Muscle layer of duodenum (tissue), 2 donors: Measurements from ENCODE around the gene MYCBP2.
"Not testable (repeated sequence)": the region's sequence is repeated elsewhere in the genome, so short reads cannot be mapped to it uniquely, and the experiment has no call there.

ENCODE experiments used
- H3K27ac ChIP-seq: one replicate; pipeline ENCODE4 v1.7.0; 2013; ENCODE audit warnings: mild to moderate bottlenecking, low read length
- H3K27me3 ChIP-seq: one replicate; pipeline ENCODE4 v1.7.0; 2013; ENCODE audit warnings: low read depth, mild to moderate bottlenecking, control low read depth, low read length
- H3K36me3 ChIP-seq, 2 donors: one replicate each; pipeline ENCODE4 v1.7.0; 2013; ENCODE audit warnings: low read length in 2 of 2, control low read depth in 1 of 2, mild to moderate bottlenecking in 1 of 2; ENCODE audit not compliant: insufficient read depth in 2 of 2, control insufficient read depth in 1 of 2
- H3K4me1 ChIP-seq, 2 donors: one replicate each; pipeline ENCODE4 v1.7.0; 2013; ENCODE audit warnings: low read length in 2 of 2, mild to moderate bottlenecking in 2 of 2, control low read depth in 1 of 2, moderate library complexity in 1 of 2; ENCODE audit not compliant: insufficient read depth in 2 of 2, control insufficient read depth in 1 of 2
- H3K4me3 ChIP-seq, 2 donors: one replicate each; pipeline ENCODE4 v1.7.0; 2013; ENCODE audit warnings: low read length in 2 of 2, low read depth in 1 of 2, mild to moderate bottlenecking in 1 of 2
- H3K9me3 ChIP-seq, 2 donors: one replicate each; pipeline ENCODE4 v1.7.0; 2013; ENCODE audit warnings: low read length in 2 of 2, control low read depth in 1 of 2, mild to moderate bottlenecking in 1 of 2; ENCODE audit not compliant: control insufficient read depth in 1 of 2
- donor health status: healthy.

The MYCBP2 gene

GRCh38 chr13:77358001-77358400 is 31.1 kb upstream of the MYCBP2 start:
- Histone ChIP-seq H3K9me3 (no peaks in the 10 kb centered on the region), H3K4me1 (no peaks in the 10 kb centered on the region), H3K27me3 (no peaks in the 10 kb centered on the region), H3K27ac (no peak overlapping the region), H3K4me3 (no peak overlapping the region), H3K36me3 (no peaks in the 10 kb centered on the region)

DNA sequence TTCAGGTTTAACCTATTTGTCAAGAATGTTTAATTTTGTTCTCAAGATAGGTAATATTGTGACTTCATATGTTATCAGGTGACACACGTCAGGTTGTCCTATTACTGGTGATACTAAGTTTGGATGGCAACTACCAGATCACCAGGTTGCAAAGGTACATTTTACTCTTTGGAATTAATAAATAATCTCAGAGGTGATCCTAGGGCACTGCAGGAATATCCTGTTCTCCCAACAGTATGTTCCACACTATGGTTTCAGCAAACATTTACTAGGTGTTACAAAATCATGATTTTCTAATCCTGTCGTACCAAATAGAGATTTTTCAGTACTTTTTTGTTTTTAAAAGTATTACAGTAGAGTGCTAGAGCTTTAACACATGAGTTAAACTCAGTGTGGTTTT is 29.3 kb upstream of the MYCBP2 start:
- Histone ChIP-seq H3K9me3 (no peaks in the 10 kb centered on the region), H3K4me3 (no peak overlapping the region), H3K4me1 (no peaks in the 10 kb centered on the region), H3K36me3 (no peaks in the 10 kb centered on the region), H3K27me3 (no peaks in the 10 kb centered on the region), H3K27ac (no peak overlapping the region)

- H3K27ac ChIP-seq, result no peak overlapping the region
- H3K27me3 ChIP-seq, result no peaks in the 10 kb centered on the region
- no peaks in the 10 kb centered on the region for H3K36me3 ChIP-seq
- H3K4me3 ChIP-seq, result no peak overlapping the region
- no peaks in the 10 kb centered on the region for H3K4me1 ChIP-seq
- no peaks in the 10 kb centered on the region for H3K9me3 ChIP-seq
Measured at GRCh38 chr13:77353995-77354394, 27.1 kb upstream of the MYCBP2 start.

- H3K27me3 ChIP-seq, result no peaks in the 10 kb centered on the region
- no peaks in the 10 kb centered on the region for H3K4me1 ChIP-seq
- no peaks in the 10 kb centered on the region for H3K9me3 ChIP-seq
- no peak overlapping the region for H3K4me3 ChIP-seq
- H3K36me3 ChIP-seq, result no peaks in the 10 kb centered on the region
- H3K27ac ChIP-seq, result no peak overlapping the region
Measured at GRCh38 chr13:77351315-77351714, 24.4 kb upstream of the MYCBP2 start.

GRCh38 chr13:77350811-77351210 is 23.9 kb upstream of the MYCBP2 start:
- Histone ChIP-seq H3K4me1 (no peaks in the 10 kb centered on the region), H3K4me3 (no peak overlapping the region), H3K27ac (no peak overlapping the region), H3K27me3 (no peaks in the 10 kb centered on the region), H3K9me3 (no peaks in the 10 kb centered on the region), H3K36me3 (no peaks in the 10 kb centered on the region)

GRCh38 chr13:77349365-77349764 is 22.5 kb upstream of the MYCBP2 start:
- H3K4me3 ChIP-seq, result no peak overlapping the region
- H3K27me3 ChIP-seq, result no peaks in the 10 kb centered on the region
- H3K4me1 ChIP-seq, result no peaks in the 10 kb centered on the region
- H3K27ac ChIP-seq, result no peak overlapping the region
- no peaks in the 10 kb centered on the region for H3K36me3 ChIP-seq
- H3K9me3 ChIP-seq, result no peaks in the 10 kb centered on the region

DNA sequence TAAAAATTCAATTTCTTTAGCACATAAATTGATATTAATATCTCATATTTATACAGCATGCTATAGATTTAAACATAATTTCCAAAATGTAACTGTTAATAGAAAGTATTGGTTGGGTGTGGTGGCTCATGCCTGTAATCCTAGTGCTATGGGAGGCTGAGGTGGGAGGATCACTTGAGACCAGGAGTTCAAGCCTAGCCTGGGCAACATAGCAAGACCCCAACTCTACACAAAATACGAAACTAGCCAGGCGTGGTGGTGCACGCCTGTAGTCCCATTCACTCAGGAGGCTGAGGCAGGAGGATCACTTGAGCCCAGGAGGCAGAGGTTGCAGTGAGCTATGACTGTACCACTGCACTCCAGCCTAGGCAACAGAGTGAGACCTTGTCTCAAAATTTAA is 20.5 kb upstream of the MYCBP2 start:
- not testable (repeated sequence) for H3K27me3 ChIP-seq, H3K4me3 ChIP-seq, H3K9me3 ChIP-seq, H3K36me3 ChIP-seq, H3K4me1 ChIP-seq, H3K27ac ChIP-seq

DNA sequence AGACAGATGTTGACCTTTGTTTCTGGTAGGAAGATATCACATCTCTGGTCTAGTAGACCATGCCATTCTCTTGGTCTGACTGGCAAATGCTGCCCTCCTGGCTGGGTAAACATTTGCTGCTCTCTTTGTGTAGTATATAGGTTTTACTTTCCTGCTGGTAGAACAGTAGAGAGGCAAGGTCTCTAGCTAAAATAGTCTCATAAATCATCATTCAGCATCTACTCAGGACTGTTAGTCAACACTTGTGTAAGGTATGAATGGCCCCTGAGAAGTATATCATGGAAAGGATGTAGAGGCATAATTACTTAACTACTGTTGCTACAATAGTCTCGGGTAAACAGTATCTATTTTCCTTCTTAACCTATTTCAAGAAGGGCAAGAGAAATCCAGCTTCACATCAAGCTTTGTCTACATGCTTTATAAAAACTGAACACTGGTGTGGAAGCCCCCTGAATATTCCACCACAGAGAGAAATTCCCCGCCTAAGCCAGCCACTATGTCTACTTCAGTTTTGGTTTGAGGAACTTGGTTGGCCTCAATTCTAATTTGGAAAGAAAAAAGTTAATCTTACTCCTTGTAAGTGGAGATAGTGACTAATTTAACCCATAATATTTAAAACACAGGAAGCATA is 18.4 kb upstream of the MYCBP2 start:
- no peak overlapping the region for H3K27ac ChIP-seq
- no peaks in the 10 kb centered on the region for H3K4me1 ChIP-seq
- H3K9me3 ChIP-seq, result no peaks in the 10 kb centered on the region
- H3K4me3 ChIP-seq, result no peak overlapping the region
- H3K36me3 ChIP-seq, result no peaks in the 10 kb centered on the region
- H3K27me3 ChIP-seq, result no peaks in the 10 kb centered on the region

- no peak overlapping the region for H3K4me3 ChIP-seq
- no peaks in the 10 kb centered on the region for H3K36me3 ChIP-seq
- H3K4me1 ChIP-seq, result no peaks in the 10 kb centered on the region
- H3K27ac ChIP-seq, result no peak overlapping the region
- no peaks in the 10 kb centered on the region for H3K27me3 ChIP-seq
- no peaks in the 10 kb centered on the region for H3K9me3 ChIP-seq
Measured at GRCh38 chr13:77343841-77344240, 16.9 kb upstream of the MYCBP2 start.

DNA sequence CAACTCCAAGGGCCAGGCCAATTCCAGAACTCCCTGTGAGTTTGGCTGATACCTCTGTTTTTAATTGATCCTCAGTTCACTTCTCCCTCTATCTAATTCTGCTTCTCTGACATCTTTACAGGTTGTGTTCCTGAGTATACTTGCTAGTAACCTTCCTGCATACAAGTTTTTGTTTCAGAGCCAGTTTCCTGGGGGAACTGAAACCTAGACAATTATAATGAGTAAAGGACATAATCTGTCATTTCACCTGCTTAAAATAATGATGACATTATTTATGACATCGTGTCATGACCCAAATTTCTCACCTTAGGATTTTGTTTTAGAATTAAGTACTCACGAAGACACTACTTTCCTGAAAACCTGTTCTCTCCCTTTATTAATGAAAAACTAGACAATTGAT is 12.5 kb upstream of the MYCBP2 start:
- H3K27ac ChIP-seq, result no peak overlapping the region
- H3K36me3 ChIP-seq, result no peaks in the 10 kb centered on the region
- H3K4me3 ChIP-seq, result no peak overlapping the region
- no peaks in the 10 kb centered on the region for H3K9me3 ChIP-seq
- H3K27me3 ChIP-seq, result no peaks in the 10 kb centered on the region
- no peaks in the 10 kb centered on the region for H3K4me1 ChIP-seq

- H3K27me3 ChIP-seq, result no peaks in the 10 kb centered on the region
- no peak overlapping the region for H3K4me3 ChIP-seq
- H3K27ac ChIP-seq, result no peak overlapping the region
- H3K4me1 ChIP-seq, result no peaks in the 10 kb centered on the region
- H3K36me3 ChIP-seq, result no peaks in the 10 kb centered on the region
- no peaks in the 10 kb centered on the region for H3K9me3 ChIP-seq
Measured at GRCh38 chr13:77338961-77339401, 12.1 kb upstream of the MYCBP2 start.

GRCh38 chr13:77338329-77338728 is 11.4 kb upstream of the MYCBP2 start:
- H3K27me3 ChIP-seq, result no peaks in the 10 kb centered on the region
- H3K36me3 ChIP-seq, result no peaks in the 10 kb centered on the region
- H3K27ac ChIP-seq, result no peak overlapping the region
- no peaks in the 10 kb centered on the region for H3K9me3 ChIP-seq
- no peak overlapping the region for H3K4me3 ChIP-seq
- H3K4me1 ChIP-seq, result no peaks in the 10 kb centered on the region
